Natural killer cell (primary cell): ENCODE data around the gene CFAP61. TPM values are rescaled to one million over a fixed set of nuclear protein-coding genes. Genes with fewer than 3 reads are reported as not detected.

Experiments
- ATAC-seq, 3 donors: fragments of 150-1000 bp in 2 of 3; fragments of 200-7000 bp in 1 of 3; cut with Tn5 transposase; 1 replicate in 1 of 3; 2 replicates in 2 of 3; pipeline ENCODE4 v1.10.0; 2021; ENCODE audit warnings: mild to moderate bottlenecking in 2 of 3, moderate library complexity in 2 of 3
- DNase-seq, 2 donors: peaks; one replicate each; pipeline versions ENCODE4 v3.0.0 to v3.0.0-alpha.2; 2013 to 2021; ENCODE audit warnings: mixed read lengths in 1 of 2
- H3K27ac ChIP-seq: one replicate; pipeline ENCODE4 v1.5.1; 2013; ENCODE audit warnings: mild to moderate bottlenecking, low read length
- H3K27me3 ChIP-seq: one replicate; pipeline ENCODE4 v1.6.1; 2013; ENCODE audit warnings: low read length; ENCODE audit not compliant: control insufficient read depth, insufficient read depth
- H3K36me3 ChIP-seq: one replicate; pipeline ENCODE4 v1.6.1; 2013; ENCODE audit warnings: low read length; ENCODE audit not compliant: control insufficient read depth, insufficient read depth
- H3K4me1 ChIP-seq: one replicate; pipeline ENCODE4 v1.6.1; 2013; ENCODE audit warnings: low read length; ENCODE audit not compliant: control insufficient read depth, insufficient read depth
- H3K4me3 ChIP-seq: one replicate; pipeline ENCODE4 v1.5.1; 2013; ENCODE audit warnings: low read length
- H3K9me3 ChIP-seq: one replicate; pipeline ENCODE4 v1.6.1; 2013; ENCODE audit warnings: low read length; ENCODE audit not compliant: control insufficient read depth, insufficient read depth
- H3K27ac Mint-ChIP-seq, 2 donors: one replicate each; pipeline ENCODE4 v1.8.0; 2022; ENCODE audit warnings: mild to moderate bottlenecking in 2 of 2, mixed read lengths in 2 of 2, moderate library complexity in 1 of 2
- H3K27me3 Mint-ChIP-seq, 2 donors: one replicate each; pipeline ENCODE4 v1.8.0; 2022; ENCODE audit warnings: low read depth in 2 of 2, mixed read lengths in 2 of 2
- H3K36me3 Mint-ChIP-seq: one replicate; pipeline ENCODE4 v1.8.0; 2022; ENCODE audit warnings: mixed read lengths
- H3K4me1 Mint-ChIP-seq, 2 donors: one replicate each; pipeline ENCODE4 v1.8.0; 2022; ENCODE audit warnings: mixed read lengths in 2 of 2
- H3K4me3 Mint-ChIP-seq: one replicate; pipeline ENCODE4 v1.8.0; 2022; ENCODE audit warnings: mild to moderate bottlenecking, moderate library complexity, mixed read lengths
- H3K9me3 Mint-ChIP-seq, 2 donors: one replicate each; pipeline ENCODE4 v1.8.0; 2022; ENCODE audit warnings: mixed read lengths in 2 of 2
- CTCF ChIP-seq: fragments of 200-600 bp; IDR thresholded peaks from one replicate; pipeline ENCODE4 v1.8.0; 2022; ENCODE audit warnings: antibody characterized with exemption
- WGBS: methylation state at CpG from one replicate; pipeline ENCODE4 v1.1.7; 2013; ENCODE audit warnings: missing lambda C conversion rate; ENCODE audit not compliant: insufficient coverage; 5-methylcytosine and 5-hydroxymethylcytosine counted together
- intact Hi-C: fragments of 100-400 bp; cut with micrococcal nuclease; formaldehyde crosslinking; loops from one replicate; pipeline ENCODE4 v1.14.2; 2022
- total RNA-seq, 4 donors: library from RNA; stranded (reverse); fragments of 120-200 nt in 1 of 4; gene quantifications; one replicate each; pipeline versions ENCODE4 v1.2.3 to v1.2.4, GENCODE V29; 2013 to 2022

Gene CFAP61
- total RNA-seq, 3 donors from 2014 or later (not counting 1 experiment from before 2014, with no cell fraction given) = 1.0 to 2.1 (median 1.3) TPM

GRCh38 chr20:20214757-20215275, 162.5 kb downstream of the CFAP61 start:
- no peak overlapping the region for H3K4me3 Mint-ChIP-seq
- Histone ChIP-seq H3K36me3 (no peaks in the 10 kb centered on the region), H3K27ac (no peak overlapping the region), H3K4me1 (no peaks in the 10 kb centered on the region), H3K9me3 (peaks cover 6% of the 10 kb centered on the region), H3K4me3 (no peak overlapping the region), H3K27me3 (no peaks in the 10 kb centered on the region)
- H3K9me3 Mint-ChIP-seq = peaks cover 0 to 7% of the 10 kb centered on the region in 2 donors
- H3K27ac Mint-ChIP-seq = peak overlapping the region; percentile 91 to 96
- H3K4me1 Mint-ChIP-seq = peaks cover 55 to 59% of the 10 kb centered on the region in 2 donors
- peaks cover 17% of the 10 kb centered on the region for H3K36me3 Mint-ChIP-seq
- no peaks in the 10 kb centered on the region for H3K27me3 Mint-ChIP-seq
- WGBS = 68% methylated on average over 7 of the region's 7 CpGs
- ATAC-seq (no peak), DNase-seq (no peak)
- no peak for TF ChIP-seq CTCF
- intact Hi-C loops = loop anchor here (5.0 to 10.0 kb wide), 5 partner anchors 83 to 1708 kb away; partner anchors contain the start of genes INSM1, RALGAPA2 and SEC23B

- Mint-ChIP-seq H3K9me3 (peaks cover 0 to 7% of the 10 kb centered on the region in 2 donors), H3K36me3 (peaks cover 17% of the 10 kb centered on the region), H3K27ac (peak overlapping the region; percentile 91 to 96), H3K4me3 (peak overlapping the region; percentile 76), H3K27me3 (no peaks in the 10 kb centered on the region), H3K4me1 (peaks cover 47 to 50% of the 10 kb centered on the region in 2 donors)
- ATAC-seq (peak; percentile 84 to 94 (median 89)), DNase-seq (peak; percentile 66 to 68)
- Histone ChIP-seq H3K36me3 (no peaks in the 10 kb centered on the region), H3K27ac (peak overlapping the region; percentile 75), H3K4me3 (no peak overlapping the region), H3K27me3 (no peaks in the 10 kb centered on the region), H3K9me3 (peaks cover 8% of the 10 kb centered on the region), H3K4me1 (no peaks in the 10 kb centered on the region)
- WGBS = 61% methylated on average over 11 of the region's 12 CpGs
- intact Hi-C loops = loop anchor here (1.0 to 10.0 kb wide), 8 partner anchors 9 to 1709 kb away; partner anchors contain the start of genes INSM1, RALGAPA2 and SEC23B
- TF ChIP-seq CTCF = no peak
Observed at GRCh38 chr20:20215976-20216727, 163.8 kb downstream of the CFAP61 start.

GRCh38 chr20:20216941-20217340, 164.6 kb downstream of the CFAP61 start:
- TF ChIP-seq CTCF = no peak
- Mint-ChIP-seq H3K4me1 (peaks cover 45 to 46% of the 10 kb centered on the region in 2 donors), H3K4me3 (peak overlapping the region; percentile 76), H3K27ac (peak overlapping the region; percentile 91 to 96), H3K36me3 (peaks cover 17% of the 10 kb centered on the region), H3K9me3 (peaks cover 0 to 7% of the 10 kb centered on the region in 2 donors), H3K27me3 (peaks cover 0 to under 1% of the 10 kb centered on the region in 2 donors)
- Histone ChIP-seq H3K9me3 (peaks cover 8% of the 10 kb centered on the region), H3K4me3 (no peak overlapping the region), H3K4me1 (no peaks in the 10 kb centered on the region), H3K27ac (peak overlapping the region; percentile 75), H3K27me3 (no peaks in the 10 kb centered on the region), H3K36me3 (no peaks in the 10 kb centered on the region)
- DNase-seq (peak in 1 of 2 donors; percentile 13), ATAC-seq (peak in 1 of 3 donors; percentile 16)
- intact Hi-C loops = loop anchor here (1.0 to 10.0 kb wide), 8 partner anchors 10 to 1710 kb away; partner anchors contain the start of genes INSM1, RALGAPA2 and SEC23B
- 85% methylated on average over 1 of the region's 2 CpGs for WGBS
